Neural progenitor cell (in vitro differentiated cells): ENCODE measurements around the gene ZMIZ1. TPM values are rescaled to one million over a fixed set of nuclear protein-coding genes. Genes with fewer than 3 reads are reported as not detected.

Experiments used
- DNase-seq: peaks from one replicate; pipeline ENCODE4 v3.0.0-alpha.2; 2016; ENCODE audit warnings: low spot score
- H2AFZ ChIP-seq: fragments of 200-600 bp; sonication (generic); replicated peaks from 2 replicates; pipeline ENCODE4 v1.6.1; 2016; ENCODE audit warnings: antibody characterized with exemption
- H3F3A ChIP-seq: fragments of 200-600 bp; sonication (generic); 2 replicates; pipeline ENCODE4 v1.6.1; 2016; ENCODE audit warnings: antibody characterized with exemption, low read depth
- H3K27ac ChIP-seq: fragments of 200-600 bp; sonication (generic); 2 replicates; pipeline ENCODE4 v1.5.1; 2016; ENCODE audit warnings: mild to moderate bottlenecking
- H3K27me3 ChIP-seq: fragments of 200-600 bp; sonication (generic); 2 replicates; pipeline ENCODE4 v1.6.1; 2016; ENCODE audit warnings: mild to moderate bottlenecking, moderate library complexity
- H3K36me3 ChIP-seq: fragments of 200-600 bp; sonication (generic); 2 replicates; pipeline ENCODE4 v1.5.1; 2016
- H3K4me1 ChIP-seq: fragments of 200-600 bp; sonication (generic); 2 replicates; pipeline ENCODE4 v1.6.1; 2016; ENCODE audit warnings: mixed run types
- H3K4me2 ChIP-seq: fragments of 200-600 bp; sonication (generic); 2 replicates; pipeline ENCODE4 v1.6.1; 2016
- H3K4me3 ChIP-seq: fragments of 200-600 bp; sonication (generic); 2 replicates; pipeline ENCODE4 v1.5.1; 2016
- H3K79me2 ChIP-seq: fragments of 200-600 bp; sonication (generic); 2 replicates; pipeline ENCODE4 v1.6.1; 2016; ENCODE audit warnings: low read depth
- H3K9ac ChIP-seq: fragments of 200-600 bp; sonication (generic); 2 replicates; pipeline ENCODE4 v1.6.1; 2016
- H3K9me3 ChIP-seq: fragments of 200-600 bp; sonication (generic); 2 replicates; pipeline ENCODE4 v1.5.1; 2016; ENCODE audit warnings: low read depth
- H4K20me1 ChIP-seq: fragments of 200-600 bp; sonication (generic); 2 replicates; pipeline ENCODE4 v1.6.1; 2016; ENCODE audit warnings: low read depth
- H3K27ac Mint-ChIP-seq: 3 replicates; pipeline ENCODE4 v1.8.0; 2021; ENCODE audit warnings: mixed read lengths
- H3K27me3 Mint-ChIP-seq: 2 replicates; pipeline ENCODE4 v1.8.0; 2022; ENCODE audit warnings: low read depth, mild to moderate bottlenecking, inconsistent platforms, moderate library complexity, mixed read lengths; ENCODE audit not compliant: insufficient read depth
- H3K36me3 Mint-ChIP-seq: 3 replicates; pipeline ENCODE4 v1.8.0; 2021; ENCODE audit warnings: mixed read lengths
- H3K4me1 Mint-ChIP-seq: 3 replicates; pipeline ENCODE4 v1.8.0; 2021; ENCODE audit warnings: mixed read lengths
- H3K4me3 Mint-ChIP-seq: 3 replicates; pipeline ENCODE4 v1.8.0; 2021; ENCODE audit warnings: mild to moderate bottlenecking, moderate library complexity, mixed read lengths
- H3K9me3 Mint-ChIP-seq: 3 replicates; pipeline ENCODE4 v1.8.0; 2020; ENCODE audit warnings: mixed read lengths
- CTCF ChIP-seq: fragments of 200-600 bp; sonication (generic); IDR thresholded peaks from 2 replicates; pipeline ENCODE4 v1.5.1; 2017; ENCODE audit warnings: antibody characterized with exemption, mild to moderate bottlenecking
- EZH2 ChIP-seq: fragments of 200-600 bp; sonication (generic); IDR thresholded peaks from 2 replicates; pipeline ENCODE4 v1.6.1; 2017; ENCODE audit warnings: antibody characterized with exemption, mild to moderate bottlenecking, moderate library complexity
- EZH2phosphoT487 ChIP-seq: fragments of 200-600 bp; sonication (generic); IDR thresholded peaks from 2 replicates; pipeline ENCODE4 v1.6.1; 2017; ENCODE audit warnings: antibody characterized with exemption
- total RNA-seq: library from RNA; depleted of rRNA; stranded (reverse); fragments of >200 nt; gene quantifications from 2 replicates; pipeline ENCODE4 v1.2.3, GENCODE V29; 2015; ENCODE audit warnings: low replicate concordance

ZMIZ1 gene
- total RNA-seq, 1 donor from 2014 or later: 5.8 TPM

- no peak overlapping the region for H3K4me3 ChIP-seq
- Mint-ChIP-seq H3K36me3 (no peaks in the 10 kb centered on the region), H3K27ac (peak overlapping the region; percentile 50), H3K9me3 (no peaks in the 10 kb centered on the region), H3K4me3 (peak overlapping the region; percentile 21), H3K27me3 (peaks cover 3% of the 10 kb centered on the region), H3K4me1 (peaks cover 57% of the 10 kb centered on the region)
- no peak overlapping the region for H2AFZ ChIP-seq
- H3K4me2 ChIP-seq: no peak overlapping the region
- H3K27me3 ChIP-seq: no peaks in the 10 kb centered on the region
- H4K20me1 ChIP-seq: peaks cover 98% of the 10 kb centered on the region
- DNase-seq: no peak
- H3F3A ChIP-seq: no peaks in the 10 kb centered on the region
- H3K9ac ChIP-seq: no peak overlapping the region
- H3K36me3 ChIP-seq: no peaks in the 10 kb centered on the region
- no peak overlapping the region for H3K27ac ChIP-seq
- H3K9me3 ChIP-seq: no peaks in the 10 kb centered on the region
- H3K4me1 ChIP-seq: peaks cover 12% of the 10 kb centered on the region
- TF ChIP-seq CTCF (no peak), EZH2 (no peak), EZH2phosphoT487 (no peak)
- peaks cover 92% of the 10 kb centered on the region for H3K79me2 ChIP-seq
Observed at GRCh38 chr10:79090134-79090803, 21.5 kb downstream of the ZMIZ1 start.

GRCh38 chr10:79092292-79092896, 23.6 kb downstream of the ZMIZ1 start:
- H3K4me1 ChIP-seq: peaks cover 12% of the 10 kb centered on the region
- H3K9me3 ChIP-seq: no peaks in the 10 kb centered on the region
- DNase-seq: no peak
- TF ChIP-seq CTCF: no peak
- no peak for TF ChIP-seq EZH2
- no peak for TF ChIP-seq EZH2phosphoT487
- Mint-ChIP-seq H3K27ac (no peak overlapping the region), H3K4me1 (peaks cover 60% of the 10 kb centered on the region), H3K27me3 (peaks cover 6% of the 10 kb centered on the region), H3K9me3 (no peaks in the 10 kb centered on the region), H3K4me3 (no peak overlapping the region), H3K36me3 (no peaks in the 10 kb centered on the region)
- peaks cover 87% of the 10 kb centered on the region for H3K79me2 ChIP-seq
- no peak overlapping the region for H3K27ac ChIP-seq
- H2AFZ ChIP-seq: no peak overlapping the region
- H3K4me3 ChIP-seq: no peak overlapping the region
- peaks cover 96% of the 10 kb centered on the region for H4K20me1 ChIP-seq
- no peaks in the 10 kb centered on the region for H3K36me3 ChIP-seq
- no peak overlapping the region for H3K4me2 ChIP-seq
- H3F3A ChIP-seq: no peaks in the 10 kb centered on the region
- H3K27me3 ChIP-seq: no peaks in the 10 kb centered on the region
- no peak overlapping the region for H3K9ac ChIP-seq

GRCh38 chr10:79093658-79094411, 25.1 kb downstream of the ZMIZ1 start:
- no peak for TF ChIP-seq EZH2
- TF ChIP-seq CTCF: no peak
- no peak for TF ChIP-seq EZH2phosphoT487
- no peaks in the 10 kb centered on the region for H3F3A ChIP-seq
- H3K36me3 ChIP-seq: no peaks in the 10 kb centered on the region
- no peaks in the 10 kb centered on the region for H3K27me3 ChIP-seq
- Mint-ChIP-seq H3K9me3 (no peaks in the 10 kb centered on the region), H3K4me1 (peaks cover 59% of the 10 kb centered on the region), H3K27me3 (peaks cover 3% of the 10 kb centered on the region), H3K4me3 (no peak overlapping the region), H3K27ac (no peak overlapping the region), H3K36me3 (peaks cover 2% of the 10 kb centered on the region)
- no peak overlapping the region for H3K4me2 ChIP-seq
- H3K9ac ChIP-seq: no peak overlapping the region
- no peak overlapping the region for H3K27ac ChIP-seq
- H4K20me1 ChIP-seq: peaks cover 96% of the 10 kb centered on the region
- H3K9me3 ChIP-seq: no peaks in the 10 kb centered on the region
- H3K79me2 ChIP-seq: peaks cover 88% of the 10 kb centered on the region
- no peak overlapping the region for H3K4me3 ChIP-seq
- no peak for DNase-seq
- H3K4me1 ChIP-seq: peaks cover 12% of the 10 kb centered on the region
- no peak overlapping the region for H2AFZ ChIP-seq
